Stimulated activated CD4-positive, alpha-beta T cell treated with anti-CD3 and anti-CD28 coated beads, Interleukin-12 subunit alpha, Interleukin-12 subunit beta, amount 100 ng/mL, for 24 hours (primary cell): Measurements from ENCODE around the gene UBR3.
"Not testable (repeated sequence)": the region's sequence is repeated elsewhere in the genome, so short reads cannot be mapped to it uniquely, and the experiment has no call there.

Source experiments
- DNase-seq, 2 experiments: peaks; one replicate each; pipeline ENCODE4 v3.0.0-alpha.2; 2020; ENCODE audit warnings: low read depth in 2 of 2

Gene UBR3

DNA sequence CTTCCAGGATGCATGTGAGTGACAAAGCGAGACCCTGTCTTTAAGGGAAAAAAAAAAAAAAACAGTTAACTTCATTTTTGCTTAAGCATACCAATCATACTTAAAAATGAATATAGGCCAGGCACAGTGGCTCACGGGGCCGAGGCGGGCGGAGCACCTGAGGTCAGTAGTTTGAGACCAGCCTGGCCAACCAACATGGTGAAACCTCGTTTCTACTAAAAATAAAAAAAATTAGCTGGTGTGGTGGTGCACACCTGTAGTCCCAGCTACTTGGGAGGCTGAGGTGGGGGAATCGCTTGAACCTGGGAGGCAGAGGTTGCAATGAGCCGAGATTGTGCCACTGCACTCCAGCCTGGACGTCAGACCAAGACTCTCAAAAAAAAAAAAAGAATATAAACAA is 44.1 kb downstream of the UBR3 start:
- DNase-seq = not testable (repeated sequence)

DNA sequence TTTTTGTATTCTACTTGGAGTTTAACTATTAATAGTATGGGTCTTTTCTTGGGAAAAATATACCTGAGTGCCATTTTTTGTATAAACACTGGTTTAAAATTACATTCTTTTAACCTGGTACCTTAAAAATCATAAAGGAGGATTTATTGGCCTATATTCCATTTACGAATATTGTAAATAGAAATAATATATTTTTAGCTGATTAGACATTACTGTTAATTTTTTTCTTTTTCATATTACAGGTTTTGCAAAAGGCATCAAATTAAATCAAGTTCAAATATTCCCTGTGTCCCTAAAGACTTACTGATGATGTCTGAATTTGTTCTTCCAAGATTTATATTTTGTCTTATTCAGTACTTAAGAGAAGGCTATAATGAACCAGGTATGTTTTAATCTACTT is 44.7 kb downstream of the UBR3 start:
- no peak for DNase-seq

DNA sequence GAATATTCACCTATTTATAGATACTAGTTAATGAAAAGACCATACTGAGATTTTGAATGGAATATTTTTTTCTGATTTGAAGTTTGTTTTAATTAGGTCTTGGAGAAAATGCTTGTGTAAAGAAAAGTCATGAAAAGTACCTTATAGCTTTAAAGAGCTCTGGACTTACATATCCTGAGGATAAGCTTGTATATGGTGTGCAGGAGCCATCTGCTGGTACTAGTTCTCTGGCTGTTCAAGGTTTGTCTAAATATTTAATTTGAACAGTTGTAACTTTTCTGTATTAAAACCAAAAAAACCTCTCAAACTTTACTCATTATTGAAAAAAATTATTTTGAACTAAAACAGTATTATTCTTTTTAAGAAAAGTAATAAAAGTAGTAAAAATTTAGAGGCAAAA is 50.1 kb downstream of the UBR3 start:
- DNase-seq = no peak

DNA sequence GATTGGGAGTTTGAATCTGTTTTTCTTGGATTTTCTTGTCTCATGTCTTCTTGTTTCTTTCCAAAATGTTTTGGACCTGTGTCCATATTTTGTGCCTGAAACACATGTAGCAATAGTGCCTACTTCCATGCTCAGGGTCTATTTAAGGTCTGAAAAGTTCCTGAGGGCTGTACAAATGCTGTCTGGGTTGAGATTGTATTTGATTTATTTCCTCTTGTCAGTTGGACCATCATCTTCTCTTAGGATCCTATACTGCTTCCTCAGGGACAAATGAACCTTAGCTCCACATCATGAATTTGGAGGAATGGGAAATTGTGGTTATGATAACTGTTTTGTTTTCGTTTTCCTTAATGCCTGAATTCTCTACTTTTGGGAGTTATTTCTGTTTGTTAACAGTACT is 59.9 kb downstream of the UBR3 start:
- DNase-seq = no peak

DNA sequence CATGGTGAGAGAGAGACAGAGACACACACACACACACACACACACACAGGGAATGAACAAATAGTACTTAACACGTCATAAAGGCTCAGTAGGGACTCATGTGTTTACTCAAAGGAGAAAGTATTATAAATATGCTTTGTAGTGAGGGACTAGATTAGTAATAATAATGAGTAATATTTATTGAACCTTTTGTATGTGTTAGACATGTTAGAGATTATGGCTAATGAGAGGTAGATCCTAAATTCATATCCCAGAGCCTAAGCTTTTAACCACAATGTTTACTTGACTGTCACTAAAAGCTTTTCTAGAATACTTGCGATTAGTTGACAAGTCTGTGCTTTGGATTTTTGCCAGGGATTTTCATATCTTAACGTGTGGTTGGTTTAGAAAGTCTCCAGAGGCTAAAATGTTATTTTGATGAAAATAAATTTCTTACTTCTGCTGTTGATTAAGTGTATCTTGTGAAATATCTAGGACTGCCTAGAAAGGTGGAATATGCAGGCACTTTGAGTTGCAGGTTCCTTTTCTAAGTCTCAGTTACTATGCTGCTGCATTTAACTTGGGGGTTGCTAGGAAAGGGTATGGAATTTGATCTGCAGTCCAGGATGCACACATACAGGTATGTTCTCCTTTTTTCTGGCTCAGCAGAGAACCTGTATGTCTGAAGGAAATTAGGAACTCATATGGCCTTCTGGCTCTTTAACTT is 64.5 kb downstream of the UBR3 start:
- no peak for DNase-seq

DNA sequence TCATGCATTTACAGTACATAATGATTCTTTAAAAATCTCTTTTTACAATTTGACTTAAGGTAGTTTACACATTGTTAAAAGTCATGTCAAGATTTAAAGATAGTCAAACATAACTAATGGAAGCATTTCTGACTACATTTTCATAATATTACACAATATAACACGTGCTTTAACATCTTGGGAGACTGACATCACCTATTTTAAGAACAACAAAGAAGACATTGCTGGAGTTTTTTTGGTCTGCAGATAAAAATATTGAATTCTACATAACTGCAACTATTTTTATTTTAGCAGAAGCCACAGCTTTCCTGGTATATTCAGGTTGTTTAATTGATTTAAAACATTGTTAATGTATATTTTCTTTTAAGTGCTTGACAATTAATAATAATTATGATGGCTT is 65.7 kb downstream of the UBR3 start:
- DNase-seq = no peak

DNA sequence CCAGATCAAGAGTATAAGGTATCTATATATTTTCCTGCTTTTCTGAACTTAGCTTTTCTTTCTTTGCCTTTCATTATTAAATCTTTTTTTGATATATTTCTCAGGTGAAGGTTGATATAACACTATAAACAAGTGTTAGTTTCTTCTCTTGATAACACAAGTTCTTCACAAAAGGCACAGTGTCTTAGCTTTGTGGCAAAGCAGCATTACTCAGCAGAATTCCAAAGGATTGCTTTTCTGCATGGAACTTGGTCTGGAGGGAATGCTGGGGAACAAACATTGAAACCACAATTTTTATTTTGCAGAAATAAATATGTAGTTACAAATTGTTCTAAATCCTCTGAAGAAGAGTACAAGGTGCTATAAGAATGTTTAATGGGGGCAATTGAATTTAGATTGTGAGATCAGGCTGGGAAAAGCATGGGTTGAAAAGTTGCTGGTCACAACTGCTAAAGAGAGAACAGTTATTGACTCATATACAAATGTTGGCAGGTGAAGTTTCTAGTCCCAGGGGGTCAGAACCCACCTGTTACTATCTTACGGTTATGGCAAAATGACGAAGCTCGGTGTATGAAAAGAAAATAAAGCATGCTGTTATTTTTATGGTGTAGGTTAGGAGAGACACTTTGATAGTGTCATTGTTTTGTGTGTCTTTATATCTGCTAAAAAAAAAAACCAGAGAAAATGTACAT is 68.2 kb downstream of the UBR3 start:
- no peak for DNase-seq

DNA sequence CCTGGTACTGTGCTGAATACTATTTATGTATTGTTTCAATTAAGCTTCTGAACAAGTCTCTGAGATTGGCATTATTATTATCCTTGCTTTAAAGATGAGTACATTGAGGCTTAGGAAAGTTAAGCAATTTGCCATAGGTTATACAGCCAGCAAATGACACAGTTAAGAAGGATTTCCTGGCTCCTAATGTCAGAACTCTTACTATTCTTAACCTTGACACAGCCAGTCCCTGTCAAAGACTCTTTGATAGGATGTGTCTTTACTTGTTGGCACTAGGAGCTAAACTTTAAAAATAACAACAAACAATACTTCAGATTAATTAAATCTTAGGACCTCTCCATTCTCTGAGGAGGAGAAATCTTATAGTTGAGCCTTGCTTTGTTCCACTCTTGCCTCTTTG is 70.6 kb downstream of the UBR3 start:
- DNase-seq = no peak

DNA sequence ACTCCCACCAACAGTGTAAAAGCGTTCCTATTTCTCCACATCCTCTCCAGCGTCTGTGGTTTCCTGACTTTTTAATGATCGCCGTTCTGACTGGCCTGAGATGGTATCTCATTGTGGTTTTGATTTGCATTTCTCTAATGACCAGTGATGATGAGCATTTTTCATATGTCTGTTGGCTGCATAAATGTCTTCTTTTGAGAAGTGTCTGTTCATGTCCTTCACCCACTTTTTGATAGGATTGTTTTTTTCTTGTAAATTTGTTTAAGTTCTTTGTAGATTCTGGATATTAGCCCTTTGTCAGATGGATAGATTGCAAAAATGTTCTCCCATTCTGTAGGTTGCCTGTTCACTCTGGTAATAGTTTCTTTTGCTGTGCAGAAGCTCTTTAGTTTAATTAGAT is 72.8 kb downstream of the UBR3 start:
- DNase-seq = not testable (repeated sequence)

DNA sequence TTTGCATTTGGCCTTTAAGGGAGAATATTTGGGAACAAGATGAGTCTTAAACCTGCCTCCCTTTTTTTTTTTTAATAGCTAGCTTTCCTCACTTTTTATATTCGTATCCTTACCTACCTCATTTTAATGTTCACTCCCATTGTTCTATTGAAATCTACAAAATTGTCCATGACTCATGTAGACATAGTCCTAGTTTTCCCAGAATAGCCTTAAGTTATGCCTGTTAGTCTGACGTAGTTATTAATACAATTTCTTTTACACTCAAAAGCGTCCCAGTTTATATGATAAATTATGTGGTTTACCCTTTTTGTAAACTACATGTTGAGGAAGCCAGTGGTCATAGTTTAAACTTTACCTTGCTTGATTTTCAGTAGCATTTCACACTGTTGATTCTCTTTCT is 73.4 kb downstream of the UBR3 start:
- DNase-seq = no peak

DNA sequence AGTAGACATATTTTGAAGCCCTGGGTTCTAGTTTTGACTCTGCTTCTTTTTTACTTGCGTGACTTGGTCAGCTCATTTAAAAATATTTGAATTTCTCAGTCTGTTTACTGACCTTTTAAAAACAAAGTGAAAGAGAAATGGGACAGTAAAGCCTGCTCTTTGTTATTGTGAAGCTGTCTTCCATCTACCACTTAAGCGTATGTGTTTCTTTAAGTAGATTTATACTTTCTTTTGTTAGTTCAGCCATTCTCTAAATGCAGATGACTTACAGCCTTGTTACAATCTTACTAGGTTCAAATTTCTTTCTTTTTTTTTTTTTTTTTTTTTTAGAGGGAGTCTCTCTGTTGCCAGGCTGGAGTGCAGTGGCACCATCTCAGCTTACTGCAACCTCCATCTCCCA is 79.5 kb downstream of the UBR3 start:
- no peak for DNase-seq

DNA sequence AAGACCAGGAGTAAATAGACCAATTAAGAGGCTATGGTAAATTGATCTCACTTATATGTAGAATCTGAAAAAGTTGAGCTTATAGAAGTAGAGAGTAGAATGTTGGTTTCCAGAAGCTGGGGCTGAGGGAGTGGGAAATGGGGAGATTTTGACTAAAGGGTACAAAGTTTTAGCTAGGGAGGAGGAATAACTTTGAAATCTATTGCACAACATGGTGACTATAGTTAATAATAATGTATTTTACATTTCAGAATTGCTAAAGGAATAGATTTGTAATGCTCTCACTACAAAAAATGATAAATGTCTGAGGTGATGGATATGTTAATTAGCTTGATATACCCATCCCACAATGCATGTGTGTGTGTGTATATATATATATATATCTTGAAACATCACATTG is 82.1 kb downstream of the UBR3 start:
- no peak for DNase-seq

DNA sequence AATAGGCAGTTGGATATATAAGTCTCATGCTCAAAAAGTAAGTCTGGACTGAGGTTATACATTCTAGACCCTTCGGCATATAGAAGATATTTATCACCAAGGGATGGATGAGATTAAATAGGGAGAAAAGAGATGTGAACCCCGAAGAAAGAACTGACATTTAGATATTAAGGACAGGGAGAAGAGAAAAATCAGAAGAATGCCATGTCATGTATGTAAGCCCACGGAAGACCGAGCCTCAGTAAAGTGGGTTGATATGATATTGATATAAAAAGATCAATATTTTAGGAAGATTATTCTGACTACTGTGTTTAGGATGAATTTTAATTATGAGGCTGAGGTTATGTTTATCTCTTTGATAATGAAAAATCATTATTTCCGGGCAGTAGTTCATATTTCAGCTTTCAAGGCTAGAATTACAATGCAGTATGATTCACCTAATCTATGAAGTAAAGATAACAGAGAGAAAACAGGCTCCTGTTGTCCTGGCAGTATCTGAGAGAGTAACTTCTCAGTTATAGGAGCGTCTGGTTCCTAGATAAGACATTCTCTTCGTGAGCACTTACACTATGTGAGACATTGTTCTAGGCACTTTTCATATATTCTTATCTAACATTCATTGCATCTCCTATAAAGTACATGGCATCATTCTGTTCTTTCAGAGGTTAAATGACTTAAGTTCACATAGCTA is 83.0 kb downstream of the UBR3 start:
- no peak for DNase-seq

DNA sequence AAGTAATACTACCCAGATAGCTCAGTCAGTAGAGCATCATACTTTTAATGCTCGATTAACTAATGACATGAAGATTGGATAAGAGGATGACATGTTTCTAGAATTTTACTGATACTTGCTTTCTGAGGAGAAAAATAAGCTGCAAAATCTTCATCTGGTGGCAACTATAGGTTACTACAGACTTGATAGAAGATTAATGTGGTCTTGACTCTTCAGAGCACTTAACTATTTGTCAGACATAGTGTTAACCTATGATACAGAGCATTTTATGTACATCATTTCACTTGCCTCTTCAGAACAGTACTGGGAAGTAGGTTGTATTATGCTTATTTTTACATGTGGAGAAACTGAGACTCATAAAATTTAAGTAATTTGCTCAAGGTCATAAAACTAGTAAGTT is 83.9 kb downstream of the UBR3 start:
- DNase-seq = no peak

DNA sequence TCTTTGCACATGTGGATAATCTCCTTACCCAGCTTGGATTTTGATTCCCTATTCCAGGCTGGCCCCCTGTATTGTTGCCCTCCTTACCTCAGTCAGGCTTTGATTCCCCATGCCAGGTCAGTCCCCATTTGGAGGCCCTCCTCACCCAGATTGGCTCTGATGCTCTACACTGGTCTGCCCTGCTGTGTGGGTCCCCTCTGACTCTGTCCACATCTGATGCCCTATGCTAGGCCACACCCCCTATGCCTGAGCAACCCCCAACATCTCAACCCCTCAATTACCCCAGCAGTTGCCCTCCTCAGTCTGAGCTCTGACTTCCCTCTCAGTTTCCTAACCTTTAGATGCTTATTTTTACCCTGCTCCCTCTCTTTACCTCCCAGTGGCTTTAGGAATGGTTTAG is 89.4 kb downstream of the UBR3 start:
- DNase-seq = no peak

DNA sequence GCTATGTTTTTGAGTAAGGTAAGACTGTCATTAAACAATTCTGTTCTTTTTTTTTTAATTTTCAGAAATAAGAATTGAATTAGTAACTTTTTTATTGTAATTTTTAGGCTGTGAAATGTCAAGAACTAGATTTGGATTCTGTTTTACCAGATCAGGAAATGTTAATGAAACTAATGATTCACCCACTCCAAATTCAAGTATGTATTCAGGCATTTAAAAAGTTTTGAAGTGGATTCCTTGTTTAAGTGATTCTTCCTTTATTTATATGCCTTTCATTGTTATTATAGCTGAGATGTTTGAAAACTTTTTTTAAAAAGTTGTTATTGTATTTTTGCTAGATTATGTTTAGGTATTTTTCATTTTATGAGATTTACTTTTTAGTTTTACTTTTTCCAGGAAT is 96.7 kb downstream of the UBR3 start:
- no peak for DNase-seq

DNA sequence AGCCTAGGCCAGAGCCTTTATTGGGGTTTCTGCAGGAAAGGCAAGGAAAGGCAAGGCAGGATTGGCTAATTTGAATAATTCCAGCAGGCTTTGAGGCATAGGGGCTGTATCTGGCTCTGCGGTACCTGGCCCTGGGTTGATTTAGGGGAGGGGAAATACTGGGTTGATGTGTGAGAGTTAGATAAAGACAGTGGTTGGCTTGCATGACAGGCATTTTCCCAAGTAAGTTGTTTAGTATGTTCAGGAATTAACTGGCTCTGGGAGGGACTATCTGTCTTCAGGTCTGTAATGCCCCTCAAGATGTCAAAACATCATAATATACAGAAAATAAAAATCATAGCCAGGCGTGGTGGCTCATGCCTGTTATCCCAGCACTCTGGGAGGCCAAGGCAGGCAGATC is 98.7 kb downstream of the UBR3 start:
- no peak for DNase-seq

DNA sequence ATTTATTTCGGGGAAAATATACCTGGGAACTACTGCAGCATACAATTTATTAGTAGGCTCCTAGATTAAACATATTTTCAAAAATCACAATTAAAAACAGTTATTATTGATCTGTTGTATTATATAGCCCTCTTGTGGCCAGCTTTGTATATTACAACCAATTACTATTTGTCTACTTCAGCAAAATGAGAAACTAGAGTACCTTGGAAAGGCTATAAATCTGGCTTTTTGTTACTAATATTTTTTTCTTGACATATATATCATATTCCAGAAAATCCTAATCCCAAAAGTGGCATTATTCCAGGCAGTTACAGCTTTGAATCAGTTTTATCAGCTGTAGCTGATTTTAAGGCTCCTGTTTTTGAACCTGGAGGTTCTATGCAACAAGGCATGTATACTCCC is 101.2 kb downstream of the UBR3 start:
- DNase-seq = no peak

DNA sequence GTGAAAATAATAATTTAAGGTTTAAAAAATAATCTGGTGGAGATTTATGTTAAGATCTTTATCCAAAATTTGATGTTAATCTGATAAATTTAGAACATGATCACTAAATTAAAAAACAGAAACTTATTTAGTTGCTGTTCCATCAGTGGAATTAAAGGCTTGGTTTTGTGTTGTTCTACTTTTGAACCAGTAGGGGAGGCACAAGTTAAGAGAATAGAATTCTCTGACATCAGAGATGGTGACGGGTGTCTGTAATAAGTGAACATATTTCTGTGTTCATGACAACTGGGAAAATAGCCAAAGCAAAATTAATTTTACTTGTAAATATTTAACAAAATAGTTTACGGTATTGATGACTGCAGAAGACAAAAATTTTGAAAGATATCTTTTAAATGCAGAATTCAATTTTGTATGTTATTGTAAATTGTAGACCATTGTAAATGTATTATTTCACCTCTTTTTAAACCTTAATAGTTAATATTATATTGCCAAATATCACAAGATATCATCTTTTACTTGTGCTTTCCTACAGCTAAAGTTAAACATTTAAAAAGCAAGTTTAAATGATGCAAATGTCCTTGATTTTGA is 106.0 kb downstream of the UBR3 start:
- DNase-seq = no peak

DNA sequence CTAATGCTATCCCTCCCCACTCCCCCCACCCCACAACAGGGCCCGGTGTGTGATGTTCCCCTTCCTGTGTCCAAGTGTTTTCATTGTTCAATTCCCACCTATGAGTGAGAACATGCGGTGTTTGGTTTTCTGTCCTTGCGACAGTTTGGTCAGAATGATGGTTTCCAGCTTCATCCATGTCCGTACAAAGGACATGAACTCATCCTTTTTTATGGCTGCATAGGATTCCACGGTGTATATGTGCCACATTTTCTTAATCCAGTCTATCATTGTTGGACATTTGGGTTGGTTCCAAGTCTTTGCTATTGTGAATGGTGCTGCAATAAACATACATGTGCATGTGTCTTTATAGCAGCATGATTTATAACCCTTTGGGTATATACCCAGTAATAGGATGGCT is 109.4 kb downstream of the UBR3 start:
- not testable (repeated sequence) for DNase-seq

DNA sequence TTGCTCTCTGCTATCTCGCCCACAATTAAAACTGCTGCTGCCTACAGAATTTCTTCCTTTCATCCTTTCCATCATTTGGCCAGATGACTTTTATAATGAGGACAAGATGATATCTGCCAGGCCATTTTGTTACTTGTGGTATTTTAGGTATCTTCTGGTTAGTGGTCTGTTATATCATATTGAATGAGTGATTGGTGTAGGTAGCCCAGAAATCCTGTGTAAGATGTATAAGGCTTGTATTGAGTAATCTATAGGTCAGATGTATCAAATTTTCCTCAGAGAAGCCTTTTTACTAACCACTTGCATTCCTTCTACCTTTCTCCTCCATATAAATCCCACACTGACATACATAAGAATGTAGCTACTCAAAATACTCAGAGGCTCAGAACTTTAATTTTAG is 118.3 kb downstream of the UBR3 start:
- DNase-seq = no peak

DNA sequence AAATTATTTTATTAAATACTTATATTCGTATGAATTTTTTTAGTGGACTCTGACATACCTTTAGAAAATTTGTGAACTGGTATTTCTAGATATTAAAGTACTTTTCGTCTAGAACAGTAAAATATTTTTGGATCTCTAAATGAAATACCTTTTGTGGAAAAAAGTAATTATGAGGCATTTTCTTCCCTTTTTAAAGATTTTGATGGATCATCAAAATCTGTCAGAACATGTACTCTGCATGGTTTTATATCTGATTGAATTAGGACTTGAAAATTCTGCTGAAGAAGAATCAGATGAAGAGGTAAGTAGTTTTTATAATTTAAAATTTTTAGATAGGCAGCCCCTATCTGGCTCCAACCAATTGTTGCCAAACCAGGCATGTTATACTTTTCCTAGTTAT is 118.8 kb downstream of the UBR3 start:
- DNase-seq = no peak

DNA sequence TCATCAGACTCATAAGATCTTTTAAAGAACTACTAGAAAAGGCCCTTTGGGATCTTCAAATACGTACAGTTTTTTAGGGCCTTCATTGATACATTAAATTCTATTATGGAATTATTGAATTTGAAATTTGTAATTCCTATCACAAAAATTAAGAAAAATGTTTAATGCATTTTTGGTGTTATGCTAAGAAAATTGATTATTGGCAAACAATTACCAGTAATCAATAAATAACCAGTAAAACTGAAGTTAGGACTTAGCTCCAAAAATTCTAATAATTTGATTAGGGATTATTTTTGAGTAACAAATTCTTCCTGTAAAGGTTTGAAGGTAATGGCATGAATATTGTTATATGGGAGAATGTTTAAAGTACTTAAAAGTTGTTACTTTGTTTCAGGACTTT is 119.3 kb downstream of the UBR3 start:
- DNase-seq = no peak
